NCI-H2107 treated with DMSO at 0.1 percent for 48 hours (cell line): Measurements from ENCODE around the gene PPP1R1C.
A peak's percentile ranks its signal among the peaks of the same experiment; 100 is the strongest.
"Not testable (repeated sequence)": the region's sequence is repeated elsewhere in the genome, so short reads cannot be mapped to it uniquely, and the experiment has no call there.

ENCODE experiments used
- DNase-seq: peaks from one replicate; lab custom pipeline; 2025; ENCODE audit not compliant: unreplicated experiment; lab: John Stamatoyannopoulos, UW

The PPP1R1C gene, protein sequence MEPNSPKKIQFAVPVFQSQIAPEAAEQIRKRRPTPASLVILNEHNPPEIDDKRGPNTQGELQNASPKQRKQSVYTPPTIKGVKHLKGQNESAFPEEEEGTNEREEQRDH

DNA sequence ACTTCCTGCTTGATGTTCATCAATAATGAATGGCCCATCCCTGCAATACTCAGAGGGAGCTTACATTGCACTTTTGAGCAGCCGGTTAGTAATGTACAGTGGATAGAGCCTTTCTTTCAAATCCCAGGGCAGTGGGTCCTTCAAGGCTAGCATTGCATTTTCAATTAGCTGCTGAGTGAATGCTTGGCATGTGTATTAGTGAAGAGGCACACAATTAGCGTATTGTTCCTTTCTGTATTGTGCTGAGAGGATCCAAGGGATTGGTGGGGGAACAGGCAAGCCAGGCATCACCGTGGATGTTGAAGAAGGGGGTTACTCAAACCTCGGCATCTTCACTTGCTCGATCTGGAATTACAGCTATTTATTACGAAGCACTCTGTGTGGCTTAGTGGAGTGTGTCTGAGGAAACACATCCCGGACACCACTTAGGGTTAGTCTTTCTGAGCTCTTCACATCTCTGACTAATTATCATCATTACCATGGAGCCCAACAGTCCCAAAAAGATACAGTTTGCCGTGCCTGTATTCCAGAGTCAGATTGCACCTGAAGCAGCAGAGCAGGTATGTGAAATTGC lies at the start of gene PPP1R1C:
TSS of gene PPP1R1C (plus strand) at position 222 of the 574 bp plus-strand sequence. CDS start at position 480, 258 bp downstream.
- peak; percentile 39 for DNase-seq

DNA sequence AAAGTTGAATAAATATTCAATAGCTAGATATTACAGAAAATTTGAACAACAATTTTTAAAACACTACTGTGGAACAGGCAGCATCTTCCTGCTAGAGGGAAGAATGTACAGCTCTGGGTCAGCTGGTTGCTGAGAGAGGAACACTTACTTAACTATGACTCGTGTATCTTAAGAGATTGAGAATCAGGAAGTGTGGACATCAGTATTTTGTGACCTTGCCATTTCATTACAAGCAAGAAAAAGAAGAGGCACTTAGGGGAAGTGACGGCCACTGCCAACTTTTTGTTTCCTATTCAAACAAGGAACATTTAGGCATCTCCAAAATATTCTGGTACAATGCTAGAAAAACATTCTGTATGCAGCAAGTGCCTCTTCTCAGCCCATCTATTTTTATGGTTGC lies 48.2 kb upstream of the PPP1R1C start:
- DNase-seq: no peak

DNA sequence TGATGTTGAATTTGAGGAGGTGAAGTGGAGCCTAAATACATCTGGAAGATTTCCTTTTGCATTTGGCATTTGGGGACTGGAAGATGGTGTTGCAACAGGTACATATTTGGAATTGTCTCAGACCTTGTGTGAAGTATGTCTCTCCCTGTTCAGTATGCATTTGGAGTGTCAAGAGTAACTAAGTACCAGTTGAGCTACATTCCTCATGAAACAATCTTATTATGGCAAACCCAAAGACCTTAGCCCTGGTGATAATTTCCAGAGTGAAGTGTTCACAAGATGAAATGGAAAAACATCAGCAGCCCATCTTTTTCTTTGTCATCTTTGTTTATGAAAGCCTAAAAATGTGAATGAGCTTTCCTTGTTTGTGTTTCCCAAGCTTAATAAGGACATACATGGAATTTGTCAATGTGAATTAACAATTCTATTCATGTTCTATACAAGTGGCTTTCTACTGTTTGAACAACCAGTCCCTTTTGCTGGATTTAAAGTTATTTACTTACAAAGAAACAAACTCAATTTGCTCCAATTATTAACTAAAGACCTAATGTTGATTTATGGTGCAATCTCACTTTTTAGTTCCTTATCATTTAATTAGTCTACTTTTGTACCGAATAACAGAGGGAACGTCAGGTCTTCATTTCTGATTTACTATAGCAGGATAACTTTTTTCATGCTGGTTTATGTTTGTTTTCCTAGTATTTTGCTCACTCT lies 42.1 kb upstream of the PPP1R1C start:
- no peak for DNase-seq

- no peak for DNase-seq
These were observed 41.3 kb upstream of the PPP1R1C start for GRCh38 chr2:181944164-181944913.

DNA sequence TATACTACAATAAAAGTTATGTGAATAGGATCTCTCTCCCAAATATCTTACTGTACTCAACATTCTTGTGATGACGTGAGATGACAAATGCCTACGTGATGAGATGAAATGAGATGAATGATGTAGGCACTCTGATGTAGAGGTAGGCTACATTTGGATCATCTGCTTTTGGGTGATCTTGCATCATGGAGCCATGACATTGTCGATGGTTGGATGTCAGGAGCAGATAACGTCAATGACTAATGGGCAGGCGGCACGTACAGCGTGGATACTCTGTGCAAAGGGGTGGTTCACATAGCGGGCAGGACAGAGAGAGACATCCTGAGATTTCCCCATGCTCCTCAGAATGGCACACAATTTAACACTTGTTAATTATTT lies 40.8 kb upstream of the PPP1R1C start:
- no peak for DNase-seq

GRCh38 chr2:181946444-181947127 lies 39.1 kb upstream of the PPP1R1C start:
- no peak for DNase-seq

DNA sequence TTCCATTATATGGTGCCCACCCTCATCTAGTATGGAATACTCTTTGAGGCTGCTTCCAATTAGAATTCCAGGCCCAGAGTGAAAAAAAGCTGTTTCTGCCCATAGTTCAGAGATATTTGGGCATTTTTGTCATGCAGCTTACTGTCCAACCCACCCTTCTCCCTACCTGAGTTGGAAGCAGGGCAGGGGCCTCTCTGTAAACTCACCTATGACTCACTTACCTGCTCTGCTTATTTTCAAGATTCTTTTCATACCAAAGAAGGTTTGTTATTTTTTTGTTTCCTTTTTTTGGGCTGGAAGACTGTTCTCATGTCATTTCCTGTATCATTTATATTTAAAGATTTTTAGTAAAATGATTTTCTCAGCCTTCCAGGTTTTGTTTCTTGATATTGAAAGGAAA lies 38.4 kb upstream of the PPP1R1C start:
- DNase-seq: no peak

DNA sequence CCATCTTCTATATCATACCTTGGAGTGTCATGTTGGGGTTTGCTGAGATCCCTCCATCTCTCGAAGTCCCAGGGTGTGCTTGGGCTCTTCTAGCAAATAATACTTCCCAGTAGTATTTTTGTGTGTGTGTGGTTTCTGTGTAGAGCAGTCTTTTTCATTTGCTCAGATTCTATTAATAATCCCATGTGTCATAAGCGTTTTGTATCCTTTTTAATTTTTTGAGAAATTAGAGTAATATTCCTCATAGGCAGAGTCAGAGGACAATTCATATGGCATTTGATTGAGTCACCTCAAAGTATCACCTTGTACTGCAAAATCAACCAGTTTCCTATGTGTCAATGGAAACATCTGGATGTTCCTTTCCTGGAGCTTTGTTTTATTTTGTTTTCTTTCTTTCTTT lies 37.4 kb upstream of the PPP1R1C start:
- no peak for DNase-seq

- no peak for DNase-seq
These were observed 36.6 kb upstream of the PPP1R1C start for GRCh38 chr2:181949047-181949446.

GRCh38 chr2:181952404-181953226 lies 33.0 kb upstream of the PPP1R1C start:
- no peak for DNase-seq

- DNase-seq: no peak
These were observed 31.6 kb upstream of the PPP1R1C start for GRCh38 chr2:181953881-181954537.

DNA sequence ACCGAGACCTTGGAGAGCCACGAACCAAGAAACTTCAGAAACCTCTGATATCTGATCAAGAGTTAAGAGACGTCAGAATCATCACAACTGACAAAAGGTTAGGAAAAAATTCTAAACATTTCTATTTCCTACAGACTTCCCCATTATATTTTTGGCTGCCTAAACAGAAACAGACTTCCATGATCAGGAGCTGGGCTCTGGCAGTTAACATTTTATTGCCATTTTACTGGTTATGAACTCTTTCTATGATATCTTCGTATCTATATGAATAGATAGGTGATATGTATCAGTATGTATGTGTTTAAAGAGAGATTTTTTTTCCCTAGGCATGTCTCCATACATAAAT lies 31.1 kb upstream of the PPP1R1C start:
- DNase-seq: no peak

DNA sequence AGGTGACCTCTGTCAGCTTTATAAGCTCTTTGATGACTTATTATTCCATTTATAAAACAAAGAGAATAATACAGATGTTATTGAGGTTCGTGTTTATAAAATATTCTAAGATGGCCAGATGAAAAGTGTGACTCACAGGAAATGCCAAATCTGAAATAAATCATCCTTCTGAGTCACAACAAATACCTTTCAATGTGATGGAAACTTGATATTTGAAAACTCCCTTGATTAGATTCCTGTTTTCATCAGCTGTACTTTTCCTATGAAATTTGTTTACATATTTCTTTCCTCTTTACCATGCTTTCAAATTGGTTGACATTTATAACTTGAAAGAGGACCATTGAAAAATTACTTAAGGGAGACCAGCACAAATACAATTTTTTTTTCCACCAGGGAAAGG lies 30.6 kb upstream of the PPP1R1C start:
- no peak for DNase-seq

DNA sequence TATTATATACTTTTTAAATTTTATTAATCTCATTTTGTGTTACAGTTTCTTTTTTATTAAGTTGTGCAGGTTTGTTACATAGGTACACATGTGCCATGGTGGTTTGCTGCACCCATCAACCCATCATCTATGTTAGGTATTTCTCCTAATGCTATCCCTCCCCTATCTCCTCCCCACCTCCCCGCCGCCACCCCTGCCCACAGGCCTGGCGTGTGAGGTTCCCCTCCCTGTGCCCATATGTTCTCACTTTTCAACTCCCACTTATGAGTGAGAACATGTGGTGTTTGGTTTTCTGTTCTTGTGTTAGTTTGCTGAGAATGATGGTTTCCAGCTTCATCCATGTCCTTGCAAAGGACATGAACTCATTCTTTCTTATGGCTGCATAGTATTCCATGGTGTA lies 29.8 kb upstream of the PPP1R1C start:
- not testable (repeated sequence) for DNase-seq

DNA sequence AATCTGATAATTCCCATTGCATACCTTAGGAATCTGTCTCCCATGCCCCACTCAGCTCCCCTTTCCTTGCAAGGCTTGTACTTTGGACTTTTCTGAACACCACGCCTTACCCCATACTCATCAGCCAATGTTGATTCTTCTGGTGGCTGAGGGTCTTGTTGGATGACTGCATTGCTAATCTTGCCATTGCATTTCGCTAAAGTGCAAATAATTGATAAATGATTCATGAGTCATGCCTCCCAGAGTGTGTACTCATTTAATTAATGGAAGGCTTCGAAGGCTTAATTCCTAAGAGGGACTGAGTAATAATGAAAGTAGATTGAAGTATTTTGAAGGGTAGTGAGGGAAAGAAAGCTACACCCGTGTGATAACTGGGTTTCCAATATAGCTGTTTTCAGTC lies 28.0 kb upstream of the PPP1R1C start:
- no peak for DNase-seq

- DNase-seq: no peak
These were observed 26.9 kb upstream of the PPP1R1C start for GRCh38 chr2:181958726-181959125.

GRCh38 chr2:181959508-181959907 lies 26.1 kb upstream of the PPP1R1C start:
- DNase-seq: no peak

GRCh38 chr2:181961167-181961566 lies 24.5 kb upstream of the PPP1R1C start:
- DNase-seq: not testable (repeated sequence)

DNA sequence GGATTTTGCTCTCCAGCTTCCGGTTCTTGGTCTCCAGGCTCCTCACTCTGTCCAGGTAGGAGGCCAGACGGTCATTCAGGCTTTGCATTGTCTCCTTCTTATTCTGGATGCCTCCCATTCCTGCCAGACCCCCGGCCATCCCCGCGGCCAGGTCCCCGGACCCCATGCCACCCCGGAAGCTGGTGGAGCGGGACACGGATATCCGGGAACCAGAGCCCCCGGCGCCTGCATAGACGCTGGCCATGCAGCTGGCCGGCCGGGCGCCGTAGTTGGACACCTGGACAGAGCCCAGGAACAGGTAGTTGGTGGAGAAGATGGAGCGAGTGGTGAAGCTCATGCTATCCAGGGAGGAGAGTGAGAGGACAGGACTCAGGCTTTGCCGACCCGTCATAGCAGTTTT lies 23.5 kb upstream of the PPP1R1C start:
- DNase-seq: no peak

DNA sequence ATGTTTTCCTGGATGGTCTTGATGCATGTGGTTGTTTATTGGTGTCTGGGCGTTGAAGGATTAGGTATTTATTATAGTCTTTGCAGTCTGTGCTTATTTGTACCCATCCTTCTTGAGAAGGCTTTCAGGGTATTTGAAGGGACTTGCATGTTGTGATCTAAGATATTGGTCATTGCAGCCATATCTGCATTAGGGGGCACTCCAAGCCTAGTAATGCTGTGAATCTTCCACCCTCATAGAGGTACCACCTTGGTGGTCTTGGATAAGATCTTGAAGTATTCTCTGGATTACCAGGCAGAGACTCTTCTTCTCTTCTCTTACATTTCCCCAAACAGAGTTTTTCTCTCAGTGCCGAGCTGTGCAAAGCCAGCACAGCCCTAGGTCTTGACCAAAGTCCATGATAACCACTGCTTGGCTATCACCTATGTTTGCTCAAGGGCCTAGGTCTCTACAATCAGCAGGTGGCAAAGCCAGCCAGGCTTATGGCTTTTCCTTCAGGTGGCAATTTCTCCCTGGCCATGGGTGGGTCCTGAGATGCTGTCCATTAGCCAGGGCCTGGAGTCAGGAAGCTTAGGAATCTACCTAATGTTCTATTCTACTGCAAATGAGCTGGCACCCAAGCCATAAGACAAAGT lies 15.4 kb upstream of the PPP1R1C start:
- DNase-seq: no peak
